GM18907 (cell line): ENCODE data around the gene CALR.
A peak's percentile ranks its signal among the peaks of the same experiment; 100 is the strongest.
"Not testable (repeated sequence)": the region's sequence is repeated elsewhere in the genome, so short reads cannot be mapped to it uniquely, and the experiment has no call there.

Source experiments
- ATAC-seq: cut with Tn5 transposase; IDR thresholded peaks from one replicate; pipeline ENCODE4 v1.9.1; 2021; ENCODE audit warnings: mild to moderate bottlenecking, moderate library complexity; ENCODE audit not compliant: unreplicated experiment

Gene CALR

DNA sequence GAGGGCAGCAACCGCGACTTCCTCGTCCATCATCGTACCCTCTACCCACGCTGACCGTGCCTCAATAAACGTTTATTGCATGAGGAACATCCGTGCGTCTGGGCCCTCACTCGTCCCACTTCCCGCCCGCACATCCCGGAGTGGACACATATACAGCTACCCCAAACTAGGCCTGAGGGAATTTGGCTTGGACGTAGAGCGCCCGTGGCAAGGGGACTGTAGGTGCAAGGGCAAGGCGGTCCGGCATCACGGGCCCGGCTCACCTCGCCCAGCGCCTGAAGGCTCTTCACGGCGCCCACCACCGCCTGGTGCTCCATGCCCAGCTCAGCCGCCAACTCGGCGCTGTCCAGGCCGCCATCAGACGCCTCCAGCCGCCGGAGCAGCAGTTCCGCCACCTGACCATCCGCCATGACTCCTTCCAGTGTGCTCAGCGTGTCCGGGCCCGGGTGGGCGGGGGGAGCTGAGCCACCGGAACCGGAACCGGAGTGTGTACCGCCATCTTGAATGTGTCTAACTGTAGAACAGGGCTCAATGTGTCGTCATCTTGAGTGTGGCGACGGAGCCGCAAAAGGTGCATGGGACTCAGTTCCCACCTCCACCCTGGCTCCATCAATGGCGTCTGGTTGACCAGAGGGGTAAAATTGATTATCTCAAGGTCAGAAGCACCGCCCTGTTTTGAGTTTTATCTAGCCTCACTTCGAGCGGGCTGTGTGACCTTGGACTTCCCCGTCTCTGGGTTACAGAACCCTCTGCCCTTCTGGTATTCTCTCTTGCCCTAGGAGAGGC, 4.9 kb upstream of the CALR start, which contains the start of gene FARSA:
TSS of gene FARSA (minus strand) at position 425 of the 786 bp plus-strand sequence. CDS start at position 410, 15 bp downstream.
- ATAC-seq, result peak; percentile 48

DNA sequence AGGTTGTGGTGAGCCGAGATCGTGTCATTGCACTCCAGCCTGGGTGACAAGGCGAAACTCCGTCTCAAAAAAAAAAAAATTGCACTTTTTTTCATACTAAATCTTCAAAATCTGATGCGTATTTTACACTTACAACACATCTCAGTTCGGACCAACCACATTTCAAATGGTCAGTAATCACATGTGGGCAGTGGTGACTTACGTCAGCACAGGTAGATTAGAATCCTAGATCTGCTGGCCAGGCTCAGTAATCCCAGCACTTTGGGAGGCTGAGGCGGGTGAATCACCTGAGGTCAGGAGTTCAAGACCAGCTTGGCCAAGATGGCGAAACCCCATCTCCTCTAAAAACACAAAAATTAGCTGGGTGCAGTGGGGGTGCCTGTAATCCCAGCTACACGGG, 3.3 kb upstream of the CALR start:
- ATAC-seq, result no peak

DNA sequence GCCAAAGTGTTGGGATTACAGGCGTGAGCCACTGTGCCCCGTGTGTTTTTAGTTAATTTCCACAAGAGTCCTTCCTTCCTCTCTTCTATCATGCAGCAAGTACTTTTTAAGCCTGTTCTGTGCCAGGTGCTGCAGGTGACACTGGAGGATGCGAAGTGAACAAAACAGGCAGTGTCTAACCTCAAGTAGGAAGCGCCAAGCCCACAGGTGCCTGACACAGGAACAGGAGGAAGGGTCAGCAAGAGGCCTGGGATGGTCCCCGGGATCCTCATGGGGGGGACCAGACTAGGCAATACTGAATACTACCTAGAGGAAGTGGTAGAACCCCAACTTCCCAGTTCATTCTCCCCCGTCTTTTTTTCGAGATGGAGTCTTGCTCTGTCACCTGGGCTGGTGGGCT, 1.8 kb upstream of the CALR start:
- no peak for ATAC-seq

DNA sequence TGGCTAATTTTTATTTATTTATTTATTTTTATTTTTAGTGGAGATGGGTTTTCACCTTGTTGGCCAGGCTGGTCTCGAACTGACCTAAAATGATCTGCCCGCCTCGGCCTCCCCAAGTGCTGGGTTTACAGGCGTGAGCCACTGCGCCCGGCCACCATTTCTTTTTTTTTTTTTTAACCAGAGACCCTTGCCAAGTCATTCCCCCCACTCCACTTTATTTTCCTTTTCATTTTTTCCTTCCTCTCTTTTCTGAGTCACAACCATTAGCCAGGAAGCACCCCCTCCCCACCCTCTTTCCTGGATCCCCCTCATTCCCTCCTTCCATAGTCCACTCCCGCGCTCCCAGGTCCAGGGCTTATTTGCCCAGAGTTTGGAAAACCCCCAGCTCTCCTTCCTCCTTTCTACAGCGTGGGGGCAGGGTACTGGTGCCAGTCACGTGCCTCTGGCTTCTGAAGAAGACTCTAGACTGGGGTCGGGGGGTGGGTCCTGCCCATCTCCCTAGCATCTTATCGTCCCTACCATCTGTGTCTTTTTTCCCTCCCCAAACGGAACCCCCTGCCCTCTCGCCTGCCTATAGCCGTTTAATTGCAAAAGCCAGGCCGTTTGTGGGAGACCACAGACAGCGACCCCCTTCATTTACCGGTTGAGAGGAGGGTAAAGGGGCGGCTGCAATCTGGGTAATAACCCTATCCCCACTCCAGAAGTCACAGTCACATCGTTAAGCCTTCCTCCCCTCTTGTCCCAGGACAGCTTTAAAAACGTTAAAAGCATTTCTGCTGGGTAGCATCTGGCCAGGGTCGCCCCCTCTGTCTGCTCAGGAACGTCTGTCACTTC, 1.1 kb upstream of the CALR start:
- ATAC-seq, result no peak

- peak; percentile 6 for ATAC-seq
Measured at GRCh38 chr19:12938779-12939601, 581 bp downstream of the CALR start.

- ATAC-seq, result no peak
Measured at GRCh38 chr19:12939975-12940423, 1.6 kb downstream of the CALR start.

- no peak for ATAC-seq
Measured at GRCh38 chr19:12940897-12941296, 2.5 kb downstream of the CALR start.

DNA sequence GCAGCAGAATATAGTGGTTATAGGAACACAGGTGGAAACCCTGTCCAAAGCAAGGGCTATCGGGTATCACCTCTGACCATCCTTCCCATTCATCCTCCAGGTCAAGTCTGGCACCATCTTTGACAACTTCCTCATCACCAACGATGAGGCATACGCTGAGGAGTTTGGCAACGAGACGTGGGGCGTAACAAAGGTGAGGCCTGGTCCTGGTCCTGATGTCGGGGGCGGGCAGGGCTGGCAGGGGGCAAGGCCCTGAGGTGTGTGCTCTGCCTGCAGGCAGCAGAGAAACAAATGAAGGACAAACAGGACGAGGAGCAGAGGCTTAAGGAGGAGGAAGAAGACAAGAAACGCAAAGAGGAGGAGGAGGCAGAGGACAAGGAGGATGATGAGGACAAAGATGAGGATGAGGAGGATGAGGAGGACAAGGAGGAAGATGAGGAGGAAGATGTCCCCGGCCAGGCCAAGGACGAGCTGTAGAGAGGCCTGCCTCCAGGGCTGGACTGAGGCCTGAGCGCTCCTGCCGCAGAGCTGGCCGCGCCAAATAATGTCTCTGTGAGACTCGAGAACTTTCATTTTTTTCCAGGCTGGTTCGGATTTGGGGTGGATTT, 5.1 kb downstream of the CALR start:
- no peak for ATAC-seq

DNA sequence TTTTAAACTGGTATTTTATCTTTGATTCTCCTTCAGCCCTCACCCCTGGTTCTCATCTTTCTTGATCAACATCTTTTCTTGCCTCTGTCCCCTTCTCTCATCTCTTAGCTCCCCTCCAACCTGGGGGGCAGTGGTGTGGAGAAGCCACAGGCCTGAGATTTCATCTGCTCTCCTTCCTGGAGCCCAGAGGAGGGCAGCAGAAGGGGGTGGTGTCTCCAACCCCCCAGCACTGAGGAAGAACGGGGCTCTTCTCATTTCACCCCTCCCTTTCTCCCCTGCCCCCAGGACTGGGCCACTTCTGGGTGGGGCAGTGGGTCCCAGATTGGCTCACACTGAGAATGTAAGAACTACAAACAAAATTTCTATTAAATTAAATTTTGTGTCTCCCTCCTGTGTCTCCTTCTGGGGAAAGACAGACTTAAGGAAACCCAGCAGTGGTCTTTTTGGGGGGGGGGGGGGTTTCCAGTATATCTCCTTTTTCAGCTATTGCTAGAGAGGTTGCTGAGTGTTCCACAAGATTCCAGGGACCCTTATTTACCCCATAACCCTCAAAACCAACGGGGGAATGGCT, 5.8 kb downstream of the CALR start:
- no peak for ATAC-seq

DNA sequence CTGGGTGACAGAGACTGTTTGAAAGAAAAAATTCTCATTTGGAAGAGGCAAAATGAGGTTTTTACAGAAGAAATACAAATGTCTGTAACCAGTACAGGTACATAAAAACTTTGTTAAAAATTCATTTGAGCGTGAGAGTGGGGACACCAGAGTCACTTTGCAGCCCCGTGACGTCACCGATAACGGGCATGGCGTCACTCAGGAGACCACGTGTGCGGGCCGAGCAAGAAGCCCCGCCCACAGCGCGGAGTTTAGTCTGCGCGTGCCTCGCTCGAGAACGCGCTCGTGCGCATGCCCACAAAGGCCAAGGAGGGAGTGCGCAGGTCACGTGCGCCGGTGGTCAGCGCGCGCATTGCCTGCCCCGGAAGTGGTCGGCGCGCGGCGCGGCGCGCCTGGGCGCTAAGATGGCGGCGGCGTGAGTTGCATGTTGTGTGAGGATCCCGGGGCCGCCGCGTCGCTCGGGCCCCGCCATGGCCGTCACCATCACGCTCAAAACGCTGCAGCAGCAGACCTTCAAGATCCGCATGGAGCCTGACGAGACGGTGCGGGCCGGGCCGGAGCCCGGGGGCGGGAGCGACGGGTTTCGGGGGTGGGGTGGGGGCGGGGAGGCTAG, 7.2 kb downstream of the CALR start, which contains the start of gene RAD23A:
TSS of gene RAD23A (plus strand) at position 384 of the 613 bp plus-strand sequence. CDS start at position 471, 87 bp downstream.
- ATAC-seq, result peak; percentile 74

DNA sequence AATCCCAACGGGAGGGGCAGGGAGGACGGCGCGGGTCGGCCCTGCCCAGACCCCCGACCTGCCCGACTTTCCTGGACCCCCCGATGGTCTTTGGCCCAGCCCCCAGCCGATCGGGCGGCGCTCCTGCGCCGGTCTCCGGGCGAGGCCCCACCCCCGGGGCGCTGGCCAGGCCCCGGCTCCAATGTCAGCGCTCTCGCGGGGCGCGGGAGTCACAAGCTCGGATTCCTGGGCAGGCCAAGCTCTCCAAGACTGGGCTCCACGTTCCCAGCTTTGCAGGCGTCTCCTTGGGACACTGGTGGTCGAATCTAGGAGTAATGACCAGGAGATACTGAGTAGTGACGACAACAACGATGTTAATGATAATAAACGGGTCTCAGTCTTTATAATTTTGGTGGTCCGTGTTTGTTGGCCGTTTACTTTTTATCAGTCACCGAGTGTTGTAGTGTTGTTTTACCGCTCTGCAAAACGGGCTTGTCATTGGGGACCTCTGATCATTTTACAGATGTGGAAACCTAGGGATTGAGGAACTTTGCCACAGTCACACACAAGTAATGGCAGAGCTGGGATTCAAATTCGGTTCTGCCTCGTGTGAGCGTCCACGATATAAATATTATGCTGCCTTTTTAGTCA, 7.8 kb downstream of the CALR start:
- peak; percentile 29 for ATAC-seq

DNA sequence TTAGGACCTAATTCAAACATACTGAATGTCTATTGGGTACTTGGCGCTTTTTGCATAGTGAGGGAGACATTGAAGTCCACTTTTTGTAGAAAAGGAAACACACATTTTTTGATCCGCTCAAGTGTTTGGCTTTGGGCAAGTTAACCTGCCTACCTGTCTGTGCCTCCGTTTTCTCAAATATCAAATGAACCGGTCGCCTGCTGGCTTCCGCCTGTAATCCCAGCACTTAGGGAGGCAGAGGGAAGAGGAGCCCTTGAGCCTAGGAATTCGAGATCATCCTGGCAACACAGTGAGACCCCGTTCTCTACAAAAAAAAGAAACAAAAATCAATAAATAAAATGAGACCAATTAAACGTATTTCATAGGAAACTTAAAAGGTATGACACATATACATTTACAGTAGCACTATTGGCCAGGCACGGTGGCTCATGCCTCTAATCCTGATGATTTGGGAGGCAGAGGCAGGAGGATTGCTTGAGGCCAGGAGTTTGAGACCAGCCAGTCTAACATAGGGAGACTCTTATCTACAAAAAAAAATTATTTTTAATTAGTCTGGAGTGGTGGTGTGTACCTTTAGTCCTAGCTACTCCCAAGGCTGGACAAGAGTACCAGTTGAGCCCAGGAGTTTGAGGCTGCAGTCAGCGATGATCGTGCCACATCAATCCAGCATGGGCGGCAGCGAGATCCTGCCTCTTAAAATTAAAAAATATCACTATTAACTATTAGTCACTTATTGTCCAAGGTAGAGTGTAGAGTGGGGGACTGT, 8.5 kb downstream of the CALR start:
- ATAC-seq, result no peak

GRCh38 chr19:12947702-12948611, 9.5 kb downstream of the CALR start:
- ATAC-seq, result no peak

DNA sequence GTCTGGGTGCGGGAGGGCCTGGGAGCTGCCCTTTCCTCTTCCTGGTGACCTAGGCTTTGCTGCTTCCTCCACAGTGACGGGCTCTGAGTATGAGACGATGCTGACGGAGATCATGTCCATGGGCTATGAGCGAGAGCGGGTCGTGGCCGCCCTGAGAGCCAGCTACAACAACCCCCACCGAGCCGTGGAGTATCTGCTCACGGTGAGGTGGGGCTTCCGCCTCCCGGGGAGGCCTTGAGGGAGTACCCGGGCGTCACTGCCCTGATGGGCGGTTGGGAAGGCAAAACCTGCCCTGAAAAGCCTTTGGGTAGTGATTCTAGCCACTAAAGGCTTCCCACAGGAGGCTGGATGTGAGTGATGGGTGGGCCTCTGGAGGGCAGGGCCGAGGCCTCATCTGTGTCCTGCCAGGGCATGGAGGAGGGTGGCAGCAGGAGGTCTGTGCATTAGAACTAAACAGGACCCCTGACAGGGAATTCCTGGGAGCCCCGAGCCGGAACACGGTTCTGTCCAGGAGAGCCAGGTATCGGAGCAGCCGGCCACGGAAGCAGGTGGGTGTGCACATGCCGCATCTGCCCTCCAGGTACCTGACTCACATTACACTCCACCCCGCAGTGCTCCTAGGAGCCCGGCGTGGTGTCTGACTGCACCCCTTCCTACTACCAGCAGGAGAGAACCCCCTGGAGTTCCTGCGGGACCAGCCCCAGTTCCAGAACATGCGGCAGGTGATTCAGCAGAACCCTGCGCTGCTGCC, 10.4 kb downstream of the CALR start:
- ATAC-seq, result no peak

DNA sequence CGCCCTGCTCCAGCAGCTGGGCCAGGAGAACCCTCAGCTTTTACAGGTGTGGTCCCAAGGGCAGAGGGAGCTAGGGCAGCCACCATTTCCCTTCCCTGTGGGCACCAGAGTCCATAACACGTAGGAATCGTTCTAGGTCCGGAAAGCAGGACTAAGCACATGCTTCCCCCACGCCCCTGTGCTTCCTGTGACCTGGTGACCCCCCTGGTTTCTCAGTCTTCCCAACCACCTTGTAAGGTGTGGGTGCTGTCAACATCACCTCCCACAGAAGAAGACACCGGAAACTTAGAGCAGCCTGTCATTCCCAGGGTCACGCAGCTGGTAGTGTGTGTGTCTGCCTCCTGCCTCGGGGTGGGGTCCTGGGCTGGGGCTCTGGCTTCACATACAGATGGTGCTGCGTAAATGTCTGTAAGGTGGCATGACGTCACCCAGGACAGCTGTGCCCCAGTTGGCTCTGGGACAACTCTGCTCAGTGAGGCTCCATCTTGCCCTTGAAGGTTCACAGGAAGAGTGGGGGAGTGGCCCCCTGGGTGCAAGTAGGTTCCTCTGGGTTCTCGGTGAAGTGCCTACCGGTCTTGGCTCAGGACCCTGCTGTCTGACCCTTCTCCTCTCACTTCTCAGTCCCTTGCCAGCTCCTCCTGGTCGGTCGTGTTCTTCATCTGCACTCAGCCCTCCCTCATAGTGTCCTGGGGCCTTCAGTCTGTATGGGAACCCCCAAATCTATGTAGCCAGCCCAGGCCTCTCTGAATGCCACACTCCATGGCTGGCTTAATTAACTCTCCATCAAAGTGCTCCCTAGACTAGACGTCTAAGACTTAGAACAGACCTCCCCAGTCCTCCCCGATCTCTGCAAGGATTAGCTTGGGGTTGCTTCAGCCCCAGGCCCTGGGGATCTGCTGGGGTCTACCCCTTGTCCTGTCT, 11.2 kb downstream of the CALR start:
- ATAC-seq, result no peak

GRCh38 chr19:12952050-12952449, 13.6 kb downstream of the CALR start:
- ATAC-seq, result not testable (repeated sequence)
